Measurements from ENCODE around the gene TUSC7. TPM values are rescaled to one million over a fixed set of nuclear protein-coding genes. Genes with fewer than 3 reads are reported as not detected.

Gene TUSC7
- polyA plus RNA-seq, 3 donors, result not detected

GRCh38 chr3:116749388-116749787 lies 39.8 kb downstream of the TUSC7 start:
- no peak for DNase-seq (ENCODE audit: extremely low read depth in 1 of 11, low read depth in 9 of 11, low spot score in 4 of 11)

- no peak for DNase-seq (ENCODE audit: extremely low read depth in 1 of 11, low read depth in 9 of 11, low spot score in 4 of 11)
Observed at GRCh38 chr3:116757315-116757714, 47.7 kb downstream of the TUSC7 start.

GRCh38 chr3:116759316-116759715 lies 49.7 kb downstream of the TUSC7 start:
- no peak for DNase-seq (ENCODE audit: extremely low read depth in 1 of 11, low read depth in 9 of 11, low spot score in 4 of 11)

Data from renal cortex interstitium (tissue), 11 donors.